Umbilical cord (tissue), 2 donors: Measurements from ENCODE around the gene KNSTRN. TPM values are rescaled to one million over a fixed set of nuclear protein-coding genes. Genes with fewer than 3 reads are reported as not detected.

Experiments used
- DNase-seq: peaks from one replicate; pipeline ENCODE4 v3.0.0-alpha.2; 2015; ENCODE audit warnings: low spot score
- total RNA-seq: library from RNA; depleted of rRNA; stranded (reverse); fragments of >200 nt; gene quantifications from one replicate; pipeline ENCODE4 v1.2.3, GENCODE V29; 2014; ENCODE audit warnings: low replicate concordance; ENCODE audit not compliant: insufficient read depth

KNSTRN gene
- total RNA-seq, 1 donor from 2014 or later, result 13.5 TPM

DNA sequence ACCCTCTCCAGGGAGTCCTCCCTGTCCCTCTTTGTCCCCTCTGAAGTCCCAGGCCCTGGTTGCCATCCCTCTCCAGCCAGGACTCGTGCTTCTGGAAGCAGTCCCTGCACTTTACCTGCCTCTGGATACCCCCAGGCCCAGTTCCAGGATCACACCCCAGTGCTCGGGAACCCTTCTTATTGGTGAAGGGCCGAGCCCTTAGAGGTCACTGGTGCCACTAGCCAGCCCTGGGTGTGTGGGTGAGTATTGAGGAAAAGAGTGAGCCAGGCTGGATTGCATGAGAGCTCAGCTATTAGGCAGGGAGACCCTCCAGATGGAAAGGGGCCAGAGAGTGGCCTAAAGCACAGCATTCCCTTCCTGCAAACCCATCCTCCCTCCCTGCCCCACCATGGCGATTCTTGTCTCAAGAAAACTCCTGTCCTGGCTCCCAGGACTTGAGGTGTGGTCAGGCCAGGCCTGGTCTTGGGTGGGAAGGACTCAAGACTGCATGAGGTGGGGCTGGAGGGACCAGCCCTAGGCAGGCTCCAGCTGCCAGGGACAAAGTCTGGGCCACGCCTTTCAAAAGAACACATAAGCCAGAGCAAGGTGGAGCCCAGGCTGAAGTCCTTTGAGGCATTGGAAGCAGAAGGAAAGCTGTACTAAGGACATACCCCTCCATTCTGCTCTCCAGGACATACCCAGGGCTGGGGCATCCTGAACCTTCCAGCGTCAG, 36.5 kb upstream of the KNSTRN start:
- DNase-seq, result peak; percentile 61

- no peak for DNase-seq
These were observed 35.7 kb upstream of the KNSTRN start for GRCh38 chr15:40346579-40347558.

- DNase-seq, result no peak
These were observed 34.7 kb upstream of the KNSTRN start for GRCh38 chr15:40347559-40348473.

- no peak for DNase-seq
These were observed 34.0 kb upstream of the KNSTRN start for GRCh38 chr15:40348474-40348870.

GRCh38 chr15:40349163-40349562, 33.4 kb upstream of the KNSTRN start:
- no peak for DNase-seq

GRCh38 chr15:40352281-40352901, 30.1 kb upstream of the KNSTRN start:
- no peak for DNase-seq

GRCh38 chr15:40353697-40354096, 28.8 kb upstream of the KNSTRN start:
- DNase-seq, result no peak

- peak; percentile 62 for DNase-seq
These were observed 27.9 kb upstream of the KNSTRN start for GRCh38 chr15:40354408-40355171.

GRCh38 chr15:40355976-40356585, 26.4 kb upstream of the KNSTRN start:
- DNase-seq, result no peak

- DNase-seq, result no peak
These were observed 25.3 kb upstream of the KNSTRN start for GRCh38 chr15:40357246-40357645.

GRCh38 chr15:40357723-40358470, 24.6 kb upstream of the KNSTRN start, which contains the start of gene DISP2:
Gene DISP2 (plus strand): TSS chr15:40358219. CDS start chr15:40358322, 103 bp downstream.
- peak; percentile 90 for DNase-seq

- no peak for DNase-seq
These were observed 23.8 kb upstream of the KNSTRN start for GRCh38 chr15:40358471-40359353.

GRCh38 chr15:40360015-40360414, 22.5 kb upstream of the KNSTRN start:
- no peak for DNase-seq

GRCh38 chr15:40361640-40362039, 20.9 kb upstream of the KNSTRN start:
- DNase-seq, result no peak

GRCh38 chr15:40363611-40364010, 18.9 kb upstream of the KNSTRN start:
- no peak for DNase-seq

GRCh38 chr15:40364251-40364650, 18.3 kb upstream of the KNSTRN start:
- DNase-seq, result no peak

- DNase-seq, result no peak
These were observed 17.5 kb upstream of the KNSTRN start for GRCh38 chr15:40365016-40365415.
